Muscle of leg (tissue), 11 donors: ENCODE data around the gene MYO3B. TPM values are rescaled to one million over a fixed set of nuclear protein-coding genes. Genes with fewer than 3 reads are reported as not detected.
"Not testable (repeated sequence)": the region's sequence is repeated elsewhere in the genome, so short reads cannot be mapped to it uniquely, and the experiment has no call there.

Experiments used
- DNase-seq: peaks from one replicate; pipeline ENCODE4 v3.0.0; 2013
- H3K27ac ChIP-seq: one replicate; pipeline ENCODE4 v1.5.1; 2013; ENCODE audit warnings: mild to moderate bottlenecking, low read length, control low read depth
- H3K27me3 ChIP-seq: one replicate; pipeline ENCODE4 v1.6.1; 2013; ENCODE audit warnings: low read length; ENCODE audit not compliant: control insufficient read depth, insufficient read depth
- H3K36me3 ChIP-seq: one replicate; pipeline ENCODE4 v1.6.1; 2013; ENCODE audit warnings: low read length; ENCODE audit not compliant: control insufficient read depth, insufficient read depth
- H3K4me1 ChIP-seq: one replicate; pipeline ENCODE4 v1.6.1; 2013; ENCODE audit warnings: low read length; ENCODE audit not compliant: control insufficient read depth, insufficient read depth
- H3K4me3 ChIP-seq: one replicate; pipeline ENCODE4 v1.5.1; 2013; ENCODE audit warnings: low read length, control low read depth
- H3K9me3 ChIP-seq: replicated peaks from 2 replicates; pipeline ENCODE4 v1.6.1; 2013; ENCODE audit warnings: low read depth, low read length; ENCODE audit not compliant: control insufficient read depth
- WGBS: methylation state at CpG from one replicate; pipeline ENCODE4 v1.1.5; 2013; ENCODE audit warnings: missing lambda C conversion rate; ENCODE audit not compliant: insufficient coverage; 5-methylcytosine and 5-hydroxymethylcytosine counted together
- polyA plus RNA-seq, 8 donors: library from polyadenylated mRNA; unstranded; fragments of 120-200 nt; gene quantifications; one replicate each; pipeline versions ENCODE4 v1.2.1 to v1.2.3, GENCODE V29; 2013; ENCODE audit warnings: inconsistent platforms in 1 of 8, low replicate concordance in 1 of 8; ENCODE audit not compliant: insufficient read length in 8 of 8, insufficient read depth in 1 of 8
- total RNA-seq: library from RNA; stranded (reverse); fragments of 120-200 nt; gene quantifications from one replicate; pipeline ENCODE4 v1.2.4, GENCODE V29; 2013

Gene MYO3B
- total and polyA plus RNA-seq, 9 donors = 0.12 to 0.79 (median 0.18) TPM

GRCh38 chr2:170618948-170619347 lies 441.0 kb downstream of the MYO3B start:
- not testable (repeated sequence) for H3K4me3 ChIP-seq, H3K4me1 ChIP-seq, H3K9me3 ChIP-seq, DNase-seq, H3K36me3 ChIP-seq, H3K27me3 ChIP-seq, H3K27ac ChIP-seq
- no CpG with 5 or more reads among the region's 7 CpGs for WGBS

- not testable (repeated sequence) for H3K27me3 ChIP-seq, H3K4me3 ChIP-seq, H3K9me3 ChIP-seq, H3K36me3 ChIP-seq, H3K27ac ChIP-seq, H3K4me1 ChIP-seq, DNase-seq
- WGBS = no CpG with 5 or more reads among the region's 4 CpGs
Measured at GRCh38 chr2:170635094-170635493, 457.1 kb downstream of the MYO3B start.

- H3K36me3 ChIP-seq = no peaks in the 10 kb centered on the region
- H3K27ac ChIP-seq = no peak overlapping the region
- WGBS = no CpG with 5 or more reads among the region's 3 CpGs
- no peaks in the 10 kb centered on the region for H3K4me1 ChIP-seq
- no peaks in the 10 kb centered on the region for H3K9me3 ChIP-seq
- DNase-seq = no peak
- H3K4me3 ChIP-seq = no peak overlapping the region
- H3K27me3 ChIP-seq = no peaks in the 10 kb centered on the region
Measured at GRCh38 chr2:170639635-170640034, 461.7 kb downstream of the MYO3B start.

- no CpG with 5 or more reads among the region's 4 CpGs for WGBS
- Histone ChIP-seq H3K27me3 (no peaks in the 10 kb centered on the region), H3K9me3 (no peaks in the 10 kb centered on the region)
Measured at GRCh38 chr2:170641961-170642360, 464.0 kb downstream of the MYO3B start.

GRCh38 chr2:170643346-170643745 lies 465.4 kb downstream of the MYO3B start:
- Histone ChIP-seq H3K36me3 (no peaks in the 10 kb centered on the region), H3K27ac (no peak overlapping the region), H3K4me3 (no peak overlapping the region), H3K4me1 (no peaks in the 10 kb centered on the region), H3K27me3 (no peaks in the 10 kb centered on the region), H3K9me3 (no peaks in the 10 kb centered on the region)
- 60% methylated on average over 2 of the region's 2 CpGs for WGBS
- no peak for DNase-seq

More at GRCh38 chr2:170641961-170642360, 464.0 kb downstream of the MYO3B start:
- H3K4me1 ChIP-seq = no peaks in the 10 kb centered on the region
- no peak overlapping the region for H3K4me3 ChIP-seq
- H3K36me3 ChIP-seq = no peaks in the 10 kb centered on the region
- H3K27ac ChIP-seq = no peak overlapping the region
- no peak for DNase-seq

- peak; percentile 38 for DNase-seq
- no peaks in the 10 kb centered on the region for H3K4me1 ChIP-seq
- no peaks in the 10 kb centered on the region for H3K9me3 ChIP-seq
- no peaks in the 10 kb centered on the region for H3K27me3 ChIP-seq
- H3K36me3 ChIP-seq = no peaks in the 10 kb centered on the region
- WGBS = 24% methylated on average over 2 of the region's 8 CpGs
- no peak overlapping the region for H3K27ac ChIP-seq
- no peak overlapping the region for H3K4me3 ChIP-seq
Measured at GRCh38 chr2:170647741-170648436, 469.9 kb downstream of the MYO3B start.

GRCh38 chr2:170651624-170652325 lies 473.8 kb downstream of the MYO3B start:
- H3K27ac ChIP-seq = no peak overlapping the region
- H3K36me3 ChIP-seq = no peaks in the 10 kb centered on the region
- peak; percentile 8 for DNase-seq
- H3K27me3 ChIP-seq = no peaks in the 10 kb centered on the region
- H3K4me3 ChIP-seq = no peak overlapping the region
- no peaks in the 10 kb centered on the region for H3K4me1 ChIP-seq
- no CpG with 5 or more reads among the region's 9 CpGs for WGBS
- no peaks in the 10 kb centered on the region for H3K9me3 ChIP-seq

GRCh38 chr2:170652637-170653417 lies 474.9 kb downstream of the MYO3B start:
- Histone ChIP-seq H3K9me3 (no peaks in the 10 kb centered on the region), H3K4me1 (no peaks in the 10 kb centered on the region), H3K27ac (no peak overlapping the region), H3K27me3 (no peaks in the 10 kb centered on the region), H3K36me3 (no peaks in the 10 kb centered on the region), H3K4me3 (no peak overlapping the region)
- DNase-seq = no peak
- 73% methylated on average over 5 of the region's 5 CpGs for whole genome bisulfite sequencing

- Histone ChIP-seq H3K9me3 (no peaks in the 10 kb centered on the region), H3K36me3 (no peaks in the 10 kb centered on the region), H3K27me3 (no peaks in the 10 kb centered on the region), H3K4me1 (peaks cover 4% of the 10 kb centered on the region), H3K27ac (no peak overlapping the region), H3K4me3 (no peak overlapping the region)
- 76% methylated on average over 3 of the region's 3 CpGs for WGBS
- DNase-seq = no peak
Measured at GRCh38 chr2:170656669-170657068, 478.7 kb downstream of the MYO3B start.

- Histone ChIP-seq H3K27me3 (no peaks in the 10 kb centered on the region), H3K4me3 (no peak overlapping the region), H3K27ac (no peak overlapping the region), H3K36me3 (no peaks in the 10 kb centered on the region), H3K9me3 (no peaks in the 10 kb centered on the region), H3K4me1 (peaks cover 4% of the 10 kb centered on the region)
- DNase-seq = peak; percentile 61
- WGBS = 25% methylated on average over 1 of the region's 1 CpG
Measured at GRCh38 chr2:170660409-170660808, 482.5 kb downstream of the MYO3B start.
